Measurements from ENCODE around the gene KLHL26.
A peak's percentile ranks its signal among the peaks of the same experiment; 100 is the strongest.

Gene KLHL26

GRCh38 chr19:18644196-18645034 is 7.6 kb downstream of the KLHL26 start:
- TF ChIP-seq CTCF (IDR thresholded peaks at IDR 0.05; ENCODE audit: low read depth, low read length): no peak

GRCh38 chr19:18645035-18645511 is 8.2 kb downstream of the KLHL26 start:
- no peak for DNase-seq (ENCODE audit: low read depth in 2 of 2)
- no peak for TF ChIP-seq CTCF (IDR thresholded peaks at IDR 0.05; ENCODE audit: low read depth, low read length)
- H3K4me3 ChIP-seq (replicated peaks in 1 of 2; ENCODE audit: low read depth in 2 of 2, low read length in 2 of 2): no peak overlapping the region

More at GRCh38 chr19:18644196-18645034, 7.6 kb downstream of the KLHL26 start:
- no peak overlapping the region for H3K4me3 ChIP-seq (replicated peaks in 1 of 2; ENCODE audit: low read depth in 2 of 2, low read length in 2 of 2)
- DNase-seq (ENCODE audit: low read depth in 2 of 2): peak in 1 of 2 donors; percentile 43

GRCh38 chr19:18646535-18647370 is 9.9 kb downstream of the KLHL26 start:
- DNase-seq (ENCODE audit: low read depth in 2 of 2): no peak
- TF ChIP-seq CTCF (IDR thresholded peaks at IDR 0.05; ENCODE audit: low read depth, low read length): no peak
- H3K4me3 ChIP-seq (replicated peaks in 1 of 2; ENCODE audit: low read depth in 2 of 2, low read length in 2 of 2): no peak overlapping the region

- no peak overlapping the region for H3K4me3 ChIP-seq (replicated peaks in 1 of 2; ENCODE audit: low read depth in 2 of 2, low read length in 2 of 2)
- TF ChIP-seq CTCF (IDR thresholded peaks at IDR 0.05; ENCODE audit: low read depth, low read length): no peak
- DNase-seq (ENCODE audit: low read depth in 2 of 2): no peak
These were observed 10.5 kb downstream of the KLHL26 start for GRCh38 chr19:18647371-18647767.

- no peak for DNase-seq (ENCODE audit: low read depth in 2 of 2)
- H3K4me3 ChIP-seq (replicated peaks in 1 of 2; ENCODE audit: low read depth in 2 of 2, low read length in 2 of 2): no peak overlapping the region
- no peak for TF ChIP-seq CTCF (IDR thresholded peaks at IDR 0.05; ENCODE audit: low read depth, low read length)
These were observed 11.0 kb downstream of the KLHL26 start for GRCh38 chr19:18647807-18648206.

GRCh38 chr19:18648973-18649315 is 12.1 kb downstream of the KLHL26 start:
- no peak for TF ChIP-seq CTCF (IDR thresholded peaks at IDR 0.05; ENCODE audit: low read depth, low read length)
- peak in 1 of 2 donors; percentile 22 for DNase-seq (ENCODE audit: low read depth in 2 of 2)
- no peak overlapping the region for H3K4me3 ChIP-seq (replicated peaks in 1 of 2; ENCODE audit: low read depth in 2 of 2, low read length in 2 of 2)

All from cardiac fibroblast (primary cell).